Astrocyte (in vitro differentiated cells and primary cell): Measurements from ENCODE around the gene LRRC10B. TPM values are rescaled to one million over a fixed set of nuclear protein-coding genes. Genes with fewer than 3 reads are reported as not detected.

Source experiments
- DNase-seq: peaks from one replicate; pipeline ENCODE4 v3.0.0-alpha.2; 2010; ENCODE audit warnings: low read depth
- FAIRE-seq: peaks from 2 replicates; lab custom pipeline; 2011; peaks lifted over from hg19 to GRCh38; lab: Jason Lieb, UNC
- H2AFZ ChIP-seq: 2 replicates; pipeline ENCODE4 v1.6.0; 2012; ENCODE audit warnings: low read depth, low read length, inconsistent platforms
- H3K27ac ChIP-seq: 2 replicates; pipeline ENCODE4 v1.5.1; 2011; ENCODE audit warnings: low read depth, low read length, inconsistent platforms
- H3K27me3 ChIP-seq: 2 replicates; pipeline ENCODE4 v1.6.0; 2011; ENCODE audit warnings: low read length, inconsistent platforms; ENCODE audit not compliant: insufficient read depth
- H3K36me3 ChIP-seq: 2 replicates; pipeline ENCODE4 v1.5.1; 2011; ENCODE audit warnings: low read length, inconsistent platforms; ENCODE audit not compliant: insufficient read depth
- H3K4me1 ChIP-seq: 2 replicates; pipeline ENCODE4 v1.5.1; 2011; ENCODE audit warnings: low read length, inconsistent platforms; ENCODE audit not compliant: insufficient read depth
- H3K4me2 ChIP-seq: 2 replicates; pipeline ENCODE4 v1.6.0; 2012; ENCODE audit warnings: low read length, inconsistent platforms
- H3K4me3 ChIP-seq: 2 replicates; pipeline ENCODE4 v1.5.1; 2011; ENCODE audit warnings: low read depth, mild to moderate bottlenecking, low read length, inconsistent platforms; ENCODE audit not compliant: insufficient read depth
- H3K79me2 ChIP-seq: 2 replicates; pipeline ENCODE4 v1.6.0; 2012; ENCODE audit warnings: mild to moderate bottlenecking, low read length, inconsistent platforms; ENCODE audit not compliant: insufficient read depth
- H3K9ac ChIP-seq: 2 replicates; pipeline ENCODE4 v1.6.0; 2012; ENCODE audit warnings: mild to moderate bottlenecking, low read length, inconsistent platforms
- H3K9me3 ChIP-seq: 2 replicates; pipeline ENCODE4 v1.5.1; 2012; ENCODE audit warnings: low read depth, mild to moderate bottlenecking, low read length, inconsistent platforms; ENCODE audit not compliant: insufficient read depth
- H4K20me1 ChIP-seq: 2 replicates; pipeline ENCODE4 v1.6.0; 2012; ENCODE audit warnings: low read length, inconsistent platforms; ENCODE audit not compliant: insufficient read depth
- H3K27ac Mint-ChIP-seq: one replicate; pipeline ENCODE4 v1.8.0; 2021; ENCODE audit warnings: mild to moderate bottlenecking, mixed read lengths; ENCODE audit not compliant: unreplicated experiment
- H3K27me3 Mint-ChIP-seq: one replicate; pipeline ENCODE4 v1.8.0; 2021; ENCODE audit warnings: low read depth, mixed read lengths; ENCODE audit not compliant: unreplicated experiment
- H3K36me3 Mint-ChIP-seq: one replicate; pipeline ENCODE4 v1.8.0; 2021; ENCODE audit warnings: low read depth, mixed read lengths; ENCODE audit not compliant: unreplicated experiment
- H3K4me1 Mint-ChIP-seq: one replicate; pipeline ENCODE4 v1.8.0; 2021; ENCODE audit warnings: low read depth, mixed read lengths; ENCODE audit not compliant: unreplicated experiment
- H3K4me3 Mint-ChIP-seq: one replicate; pipeline ENCODE4 v1.8.0; 2021; ENCODE audit warnings: mild to moderate bottlenecking, moderate library complexity, mixed read lengths; ENCODE audit not compliant: unreplicated experiment
- H3K9me3 Mint-ChIP-seq: one replicate; pipeline ENCODE4 v1.8.0; 2021; ENCODE audit warnings: mild to moderate bottlenecking, mixed read lengths; ENCODE audit not compliant: unreplicated experiment
- EZH2 ChIP-seq: IDR thresholded peaks from 2 replicates; pipeline ENCODE4 v1.6.1; 2012; ENCODE audit warnings: mild to moderate bottlenecking, low read length, inconsistent platforms; ENCODE audit not compliant: insufficient read depth
- total RNA-seq: library from RNA; stranded (reverse); gene quantifications from 2 replicates; pipeline ENCODE4 v1.2.1, GENCODE V29; 2021
- TF ChIP-seq, protein P1 (sequence below): IDR thresholded peaks from 2 replicates; pipeline ENCODE4 v1.5.1; 2011; ENCODE audit warnings: low read depth, mild to moderate bottlenecking, inconsistent platforms, low read length, moderate library complexity; ENCODE audit not compliant: insufficient read depth

LRRC10B gene
- total RNA-seq, 1 donor from 2014 or later = 0.09 TPM

DNA sequence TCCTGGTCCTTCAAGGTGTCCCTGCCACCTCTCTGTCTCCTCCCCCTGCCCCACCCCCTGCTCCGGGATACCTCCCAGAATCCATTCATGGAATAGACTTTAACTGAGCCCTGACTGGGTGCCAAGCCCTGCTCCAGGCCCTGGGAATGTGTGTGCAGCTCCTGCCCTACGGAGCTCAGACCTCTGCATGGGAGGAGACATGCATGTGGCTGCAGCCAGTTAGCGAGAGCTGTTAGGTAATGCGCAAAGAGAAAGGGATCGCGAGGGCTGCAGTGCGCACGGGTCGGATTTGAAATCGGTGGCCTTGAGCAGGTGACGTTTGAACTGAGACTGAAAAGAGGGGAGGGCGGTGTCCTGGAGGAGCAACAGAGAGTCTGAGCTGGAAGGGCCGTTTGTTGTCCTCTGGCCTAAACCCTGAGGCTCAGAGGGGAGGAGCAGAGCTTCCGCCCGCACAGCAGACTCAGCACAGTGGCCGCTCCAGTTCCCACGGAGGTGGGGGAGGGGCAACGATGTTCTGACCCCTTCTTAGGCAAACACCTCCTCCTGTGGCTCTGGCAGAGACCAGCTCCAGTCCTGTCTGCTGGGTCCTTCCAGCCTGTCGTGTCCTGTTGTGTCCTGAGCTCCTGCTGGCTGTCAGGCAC is 19.8 kb upstream of the LRRC10B start:
- no peaks in the 10 kb centered on the region for H4K20me1 ChIP-seq
- H3K4me1 ChIP-seq = peaks cover 8% of the 10 kb centered on the region
- no peaks in the 10 kb centered on the region for H3K27me3 ChIP-seq
- H3K27ac ChIP-seq = no peak overlapping the region
- no peaks in the 10 kb centered on the region for H3K9me3 ChIP-seq
- DNase-seq (no peak), FAIRE-seq (no peak)
- H3K4me1 Mint-ChIP-seq = peaks cover 18% of the 10 kb centered on the region
- H3K4me2 ChIP-seq = peak overlapping the region; percentile 72
- H3K4me3 Mint-ChIP-seq = no peak overlapping the region
- no peak overlapping the region for H3K9ac ChIP-seq
- H3K36me3 ChIP-seq = no peaks in the 10 kb centered on the region
- TF ChIP-seq EZH2 = no peak
- TF ChIP-seq, protein P1, sequence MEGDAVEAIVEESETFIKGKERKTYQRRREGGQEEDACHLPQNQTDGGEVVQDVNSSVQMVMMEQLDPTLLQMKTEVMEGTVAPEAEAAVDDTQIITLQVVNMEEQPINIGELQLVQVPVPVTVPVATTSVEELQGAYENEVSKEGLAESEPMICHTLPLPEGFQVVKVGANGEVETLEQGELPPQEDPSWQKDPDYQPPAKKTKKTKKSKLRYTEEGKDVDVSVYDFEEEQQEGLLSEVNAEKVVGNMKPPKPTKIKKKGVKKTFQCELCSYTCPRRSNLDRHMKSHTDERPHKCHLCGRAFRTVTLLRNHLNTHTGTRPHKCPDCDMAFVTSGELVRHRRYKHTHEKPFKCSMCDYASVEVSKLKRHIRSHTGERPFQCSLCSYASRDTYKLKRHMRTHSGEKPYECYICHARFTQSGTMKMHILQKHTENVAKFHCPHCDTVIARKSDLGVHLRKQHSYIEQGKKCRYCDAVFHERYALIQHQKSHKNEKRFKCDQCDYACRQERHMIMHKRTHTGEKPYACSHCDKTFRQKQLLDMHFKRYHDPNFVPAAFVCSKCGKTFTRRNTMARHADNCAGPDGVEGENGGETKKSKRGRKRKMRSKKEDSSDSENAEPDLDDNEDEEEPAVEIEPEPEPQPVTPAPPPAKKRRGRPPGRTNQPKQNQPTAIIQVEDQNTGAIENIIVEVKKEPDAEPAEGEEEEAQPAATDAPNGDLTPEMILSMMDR = no peak
- H3K9me3 Mint-ChIP-seq = peaks cover 2% of the 10 kb centered on the region
- peaks cover 2% of the 10 kb centered on the region for H3K36me3 Mint-ChIP-seq
- no peak overlapping the region for H3K27ac Mint-ChIP-seq
- no peak overlapping the region for H3K4me3 ChIP-seq
- peak overlapping the region; percentile 42 for H2AFZ ChIP-seq
- no peaks in the 10 kb centered on the region for H3K79me2 ChIP-seq
- H3K27me3 Mint-ChIP-seq = peaks cover 42% of the 10 kb centered on the region

GRCh38 chr11:61489833-61490721 is 18.5 kb upstream of the LRRC10B start:
- H3K27ac Mint-ChIP-seq = no peak overlapping the region
- H3K4me2 ChIP-seq = peak overlapping the region; percentile 1
- no peak overlapping the region for H3K27ac ChIP-seq

More at GRCh38 chr11:61489833-61490721, 18.5 kb upstream of the LRRC10B start:
- Histone ChIP-seq H3K4me3 (no peak overlapping the region), H4K20me1 (no peaks in the 10 kb centered on the region), H3K27me3 (no peaks in the 10 kb centered on the region), H3K4me1 (peaks cover 8% of the 10 kb centered on the region), H3K9me3 (no peaks in the 10 kb centered on the region), H3K79me2 (no peaks in the 10 kb centered on the region), H3K9ac (no peak overlapping the region), H2AFZ (no peak overlapping the region), H3K36me3 (no peaks in the 10 kb centered on the region)
- H3K9me3 Mint-ChIP-seq = peaks cover 2% of the 10 kb centered on the region
- no peak for TF ChIP-seq EZH2
- TF ChIP-seq, protein P1 = no peak
- peak; percentile 22 for DNase-seq
- H3K4me3 Mint-ChIP-seq = no peak overlapping the region
- peaks cover 2% of the 10 kb centered on the region for H3K36me3 Mint-ChIP-seq
- FAIRE-seq = no peak
- peaks cover 18% of the 10 kb centered on the region for H3K4me1 Mint-ChIP-seq
- peaks cover 39% of the 10 kb centered on the region for H3K27me3 Mint-ChIP-seq
